ENCODE results near the gene BLMH. TPM values are rescaled to one million over a fixed set of nuclear protein-coding genes. Genes with fewer than 3 reads are reported as not detected.

Gene BLMH
- total and polyA plus RNA-seq, 9 donors: 12.9 to 32.0 (median 23.1) TPM

DNA sequence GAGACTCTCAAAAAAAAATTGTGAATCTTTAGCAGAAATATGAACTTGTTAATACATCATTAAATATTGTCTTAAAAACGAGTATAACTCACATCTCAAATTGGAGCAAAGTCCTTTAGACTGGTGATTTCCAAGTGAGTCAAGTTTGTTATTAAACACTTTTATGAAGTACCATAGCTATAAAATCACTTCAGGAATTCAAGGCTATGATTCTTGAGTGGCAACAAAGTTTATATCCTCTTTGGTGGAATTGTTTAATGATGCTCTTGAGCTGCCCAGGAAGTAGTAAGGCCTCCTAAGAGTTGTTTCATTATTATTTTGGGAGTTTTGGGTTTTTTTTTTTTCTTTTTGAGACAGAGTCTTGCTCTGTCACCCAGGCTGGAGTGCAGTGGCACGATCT, 16.7 kb upstream of the BLMH start:
- Histone ChIP-seq H3K27me3 (no peaks in the 10 kb centered on the region), H3K9me3 (no peaks in the 10 kb centered on the region), H3K27ac (no peak overlapping the region), H3K4me1 (ENCODE audit: insufficient read depth) (no peaks in the 10 kb centered on the region), H3K4me3 (no peak overlapping the region), H3K36me3 (no peaks in the 10 kb centered on the region)
- DNase-seq: no peak
- intact Hi-C loops (cut with DNase I): no loop called here
- WGBS, 3 donors: 74 to 82% (median 78%) methylated on average over 2 of the region's 2 CpGs
- TF ChIP-seq EP300 (IDR thresholded peaks at IDR 0.05) (no peak), CTCF (IDR thresholded peaks at IDR 0.05) (no peak), POLR2A (IDR thresholded peaks at IDR 0.05) (no peak)

GRCh38 chr17:30304778-30305177, 13.0 kb upstream of the BLMH start:
- intact Hi-C loops (cut with DNase I): no loop called here
- H3K36me3 ChIP-seq: no peaks in the 10 kb centered on the region
- no peaks in the 10 kb centered on the region for H3K27me3 ChIP-seq
- H3K9me3 ChIP-seq: no peaks in the 10 kb centered on the region
- no peak for DNase-seq
- no peaks in the 10 kb centered on the region for H3K4me1 ChIP-seq (ENCODE audit: insufficient read depth)
- H3K27ac ChIP-seq: no peak overlapping the region
- TF ChIP-seq EP300 (IDR thresholded peaks at IDR 0.05) (no peak), CTCF (IDR thresholded peaks at IDR 0.05) (no peak), POLR2A (IDR thresholded peaks at IDR 0.05) (no peak)
- no peak overlapping the region for H3K4me3 ChIP-seq
- 12 to 26% (median 25%) methylated on average over 3 of the region's 3 CpGs for WGBS, 3 donors

- WGBS, 3 donors: 77 to 84% (median 82%) methylated on average over 3 of the region's 3 CpGs
- DNase-seq: no peak
- H3K9me3 ChIP-seq: no peaks in the 10 kb centered on the region
- H3K27ac ChIP-seq: no peak overlapping the region
- H3K4me1 ChIP-seq (ENCODE audit: insufficient read depth): no peaks in the 10 kb centered on the region
- no peak overlapping the region for H3K4me3 ChIP-seq
- no peaks in the 10 kb centered on the region for H3K27me3 ChIP-seq
- H3K36me3 ChIP-seq: no peaks in the 10 kb centered on the region
- intact Hi-C loops (cut with DNase I): no loop called here
- TF ChIP-seq EP300 (IDR thresholded peaks at IDR 0.05) (no peak), CTCF (IDR thresholded peaks at IDR 0.05) (no peak), POLR2A (IDR thresholded peaks at IDR 0.05) (no peak)
Observed at GRCh38 chr17:30302241-30302640, 10.5 kb upstream of the BLMH start.

GRCh38 chr17:30300818-30301217, 9.1 kb upstream of the BLMH start:
- Histone ChIP-seq H3K4me3 (no peak overlapping the region), H3K27ac (no peak overlapping the region), H3K9me3 (no peaks in the 10 kb centered on the region), H3K4me1 (ENCODE audit: insufficient read depth) (no peaks in the 10 kb centered on the region), H3K36me3 (no peaks in the 10 kb centered on the region), H3K27me3 (no peaks in the 10 kb centered on the region)
- DNase-seq: no peak
- intact Hi-C loops (cut with DNase I): no loop called here
- TF ChIP-seq EP300 (IDR thresholded peaks at IDR 0.05) (no peak), CTCF (IDR thresholded peaks at IDR 0.05) (no peak), POLR2A (IDR thresholded peaks at IDR 0.05) (no peak)

- no peak overlapping the region for H3K4me3 ChIP-seq
- TF ChIP-seq POLR2A (IDR thresholded peaks at IDR 0.05): no peak
- no peak for TF ChIP-seq CTCF (IDR thresholded peaks at IDR 0.05)
- TF ChIP-seq EP300 (IDR thresholded peaks at IDR 0.05): no peak
- H3K36me3 ChIP-seq: no peaks in the 10 kb centered on the region
- no peak overlapping the region for H3K27ac ChIP-seq
- intact Hi-C loops (cut with DNase I): no loop called here
- DNase-seq: no peak
- H3K9me3 ChIP-seq: no peaks in the 10 kb centered on the region
- WGBS, 3 donors: 43 to 64% (median 55%) methylated on average over 1 of the region's 1 CpG
- H3K4me1 ChIP-seq (ENCODE audit: insufficient read depth): no peaks in the 10 kb centered on the region
- no peaks in the 10 kb centered on the region for H3K27me3 ChIP-seq
Observed at GRCh38 chr17:30299000-30299399, 7.3 kb upstream of the BLMH start.

All from ovary (tissue), 9 donors.